T47D (cell line): Measurements from ENCODE around the gene TP53I11.

Experiments
- DNase-seq, 2 experiments: peaks; one replicate each; pipeline versions ENCODE4 v3.0.0 to v3.0.0-alpha.2; 2011 to 2012; ENCODE audit warnings: low read depth in 1 of 2, low spot score in 1 of 2
- JUND ChIP-seq: IDR thresholded peaks from 2 replicates; pipeline ENCODE4 v1.6.1; 2012; ENCODE audit warnings: low read depth
- in situ Hi-C: cut with HindIII; loops from 2 replicates; pipeline ENCODE4 v1.10.0; 2016; ENCODE audit warnings: low sequenced_read_pairs, low pct_unique_long_range_greater_than_20kb

The TP53I11 gene

GRCh38 chr11:44973632-44974401, 23.1 kb upstream of the TP53I11 start:
- no peak for DNase-seq
- no peak for TF ChIP-seq JUND
- in situ Hi-C loops = no loop called here

- no peak for DNase-seq
- in situ Hi-C loops = no loop called here
- TF ChIP-seq JUND = no peak
Observed at GRCh38 chr11:44972746-44973435, 22.2 kb upstream of the TP53I11 start.

GRCh38 chr11:44971185-44971584, 20.5 kb upstream of the TP53I11 start:
- TF ChIP-seq JUND = no peak
- in situ Hi-C loops = no loop called here
- DNase-seq = no peak

GRCh38 chr11:44970293-44970692, 19.6 kb upstream of the TP53I11 start:
- no peak for TF ChIP-seq JUND
- no peak for DNase-seq
- in situ Hi-C loops = no loop called here

GRCh38 chr11:44969651-44970252, 19.1 kb upstream of the TP53I11 start:
- TF ChIP-seq JUND = no peak
- DNase-seq = no peak
- in situ Hi-C loops = no loop called here

- TF ChIP-seq JUND = no peak
- in situ Hi-C loops = no loop called here
- no peak for DNase-seq
Observed at GRCh38 chr11:44968510-44968909, 17.8 kb upstream of the TP53I11 start.

GRCh38 chr11:44967930-44968496, 17.3 kb upstream of the TP53I11 start:
- in situ Hi-C loops = no loop called here
- DNase-seq = no peak
- TF ChIP-seq JUND = no peak

GRCh38 chr11:44966694-44967093, 16.0 kb upstream of the TP53I11 start:
- no peak for TF ChIP-seq JUND
- in situ Hi-C loops = no loop called here
- no peak for DNase-seq

- no peak for TF ChIP-seq JUND
- DNase-seq = no peak
- in situ Hi-C loops = no loop called here
Observed at GRCh38 chr11:44964526-44965209, 14.0 kb upstream of the TP53I11 start.

- DNase-seq = no peak
- no peak for TF ChIP-seq JUND
- in situ Hi-C loops = no loop called here
Observed at GRCh38 chr11:44963948-44964347, 13.3 kb upstream of the TP53I11 start.

- in situ Hi-C loops = no loop called here
- DNase-seq = no peak
Observed at GRCh38 chr11:44963136-44963535, 12.5 kb upstream of the TP53I11 start.

GRCh38 chr11:44962464-44962863, 11.8 kb upstream of the TP53I11 start:
- no peak for DNase-seq
- TF ChIP-seq JUND = no peak

More at GRCh38 chr11:44963136-44963535, 12.5 kb upstream of the TP53I11 start:
- no peak for TF ChIP-seq JUND

More at GRCh38 chr11:44962464-44962863, 11.8 kb upstream of the TP53I11 start:
- in situ Hi-C loops = no loop called here
